D721Med (cell line): ENCODE data around the gene ZNF777.
A peak's percentile ranks its signal among the peaks of the same experiment; 100 is the strongest.
"Not testable (repeated sequence)": the region's sequence is repeated elsewhere in the genome, so short reads cannot be mapped to it uniquely, and the experiment has no call there.

Experiments
- DNase-seq: peaks from one replicate; pipeline ENCODE4 v3.0.0; 2011; ENCODE audit warnings: low spot score; ENCODE audit not compliant: insufficient read length
- FAIRE-seq: peaks from 2 replicates; lab custom pipeline; 2011; peaks lifted over from hg19 to GRCh38; lab: Jason Lieb, UNC
- CTCF ChIP-seq: IDR thresholded peaks from 2 replicates; pipeline ENCODE4 v1.5.1; 2012; ENCODE audit warnings: mild to moderate bottlenecking, control low read depth; ENCODE audit not compliant: insufficient read depth; ENCODE audit errors: missing control alignments

Gene ZNF777

GRCh38 chr7:149500201-149500600 lies 39.3 kb upstream of the ZNF777 start:
- no peak for TF ChIP-seq CTCF
- DNase-seq, result no peak
- FAIRE-seq, result no peak

GRCh38 chr7:149498811-149499210 lies 37.9 kb upstream of the ZNF777 start:
- DNase-seq (no peak), FAIRE-seq (no peak)
- TF ChIP-seq CTCF, result no peak

GRCh38 chr7:149497467-149498261 lies 36.8 kb upstream of the ZNF777 start, which contains the start of gene ZNF746:
TSS of gene ZNF746 (minus strand) at chr7:149497809. CDS start at chr7:149497536, 273 bp downstream.
- peak; percentile 51 for TF ChIP-seq CTCF
- FAIRE-seq (no peak), DNase-seq (peak; percentile 89)

GRCh38 chr7:149496642-149497391 lies 36.0 kb upstream of the ZNF777 start:
- TF ChIP-seq CTCF, result no peak
- FAIRE-seq, result no peak
- DNase-seq, result no peak

- no peak for TF ChIP-seq CTCF
- FAIRE-seq, result no peak
- no peak for DNase-seq
Observed at GRCh38 chr7:149495785-149496641, 35.2 kb upstream of the ZNF777 start.

GRCh38 chr7:149494738-149495368 lies 34.0 kb upstream of the ZNF777 start:
- no peak for TF ChIP-seq CTCF
- FAIRE-seq (no peak), DNase-seq (no peak)

GRCh38 chr7:149493975-149494374 lies 33.1 kb upstream of the ZNF777 start:
- not testable (repeated sequence) for FAIRE-seq

More at GRCh38 chr7:149493975-149494374, 33.1 kb upstream of the ZNF777 start:
- not testable (repeated sequence) for DNase-seq
